Thyroid gland (tissue), 4 donors: ENCODE measurements around the gene MAPK4.

Source experiments
- POLR2A ChIP-seq, 2 donors: fragments of 450-650 bp; IDR thresholded peaks; one replicate each; pipeline ENCODE4 v1.6.1; 2017; ENCODE audit warnings: antibody characterized with exemption in 2 of 2, mild to moderate bottlenecking in 2 of 2, moderate library complexity in 1 of 2
- TF ChIP-seq, protein P1 (sequence below), 6 experiments: fragments of 200-600 bp in 3 of 6; fragments of 450-650 bp in 3 of 6; sonication (generic) in 3 of 6; IDR thresholded peaks; one replicate each; pipeline ENCODE4 v1.5.1; 2016 to 2019; ENCODE audit warnings: antibody characterized with exemption in 6 of 6, mild to moderate bottlenecking in 2 of 6, inconsistent platforms in 1 of 6, moderate library complexity in 1 of 6

DNA sequence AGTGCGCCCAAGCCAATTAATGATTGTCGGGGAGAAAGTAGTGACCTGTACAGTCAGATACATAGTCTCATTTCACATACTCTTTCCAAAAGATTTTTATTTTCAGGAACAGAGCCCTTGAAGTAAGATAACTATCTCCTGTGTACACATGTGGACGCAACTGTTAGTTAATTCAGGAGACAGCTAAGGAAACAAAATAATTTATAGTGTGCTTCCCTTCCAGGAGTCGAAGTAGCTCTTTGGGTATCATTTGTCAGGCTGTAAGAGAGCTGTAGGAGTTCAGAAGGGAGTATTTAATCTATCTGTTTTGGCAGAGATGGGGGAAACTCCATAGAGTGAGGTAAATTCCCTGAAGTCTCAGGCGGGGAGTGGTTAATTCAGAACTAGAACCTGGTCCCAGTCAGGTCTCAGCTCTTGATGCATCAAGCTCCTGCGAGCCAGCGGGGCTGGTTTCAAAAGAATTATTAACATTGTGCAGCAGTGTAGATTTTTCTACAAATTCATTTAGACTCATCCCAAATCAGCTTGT, 63.0 kb downstream of the MAPK4 start:
- TF ChIP-seq, protein P1, sequence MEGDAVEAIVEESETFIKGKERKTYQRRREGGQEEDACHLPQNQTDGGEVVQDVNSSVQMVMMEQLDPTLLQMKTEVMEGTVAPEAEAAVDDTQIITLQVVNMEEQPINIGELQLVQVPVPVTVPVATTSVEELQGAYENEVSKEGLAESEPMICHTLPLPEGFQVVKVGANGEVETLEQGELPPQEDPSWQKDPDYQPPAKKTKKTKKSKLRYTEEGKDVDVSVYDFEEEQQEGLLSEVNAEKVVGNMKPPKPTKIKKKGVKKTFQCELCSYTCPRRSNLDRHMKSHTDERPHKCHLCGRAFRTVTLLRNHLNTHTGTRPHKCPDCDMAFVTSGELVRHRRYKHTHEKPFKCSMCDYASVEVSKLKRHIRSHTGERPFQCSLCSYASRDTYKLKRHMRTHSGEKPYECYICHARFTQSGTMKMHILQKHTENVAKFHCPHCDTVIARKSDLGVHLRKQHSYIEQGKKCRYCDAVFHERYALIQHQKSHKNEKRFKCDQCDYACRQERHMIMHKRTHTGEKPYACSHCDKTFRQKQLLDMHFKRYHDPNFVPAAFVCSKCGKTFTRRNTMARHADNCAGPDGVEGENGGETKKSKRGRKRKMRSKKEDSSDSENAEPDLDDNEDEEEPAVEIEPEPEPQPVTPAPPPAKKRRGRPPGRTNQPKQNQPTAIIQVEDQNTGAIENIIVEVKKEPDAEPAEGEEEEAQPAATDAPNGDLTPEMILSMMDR (IDR thresholded peaks at IDR 0.05): no peak
- no peak for TF ChIP-seq POLR2A (IDR thresholded peaks at IDR 0.05)
